Esophagus muscularis mucosa (tissue), 3 donors: Measurements from ENCODE around the gene NCLN.

Experiments
- CTCF ChIP-seq, 3 experiments: fragments of 200-600 bp in 2 of 3; fragments of 450-650 bp in 1 of 3; sonication (generic) in 2 of 3; IDR thresholded peaks; one replicate each; pipeline ENCODE4 v1.5.1; 2017 to 2019; ENCODE audit warnings: antibody characterized with exemption in 3 of 3, mild to moderate bottlenecking in 2 of 3, moderate library complexity in 1 of 3
- EP300 ChIP-seq: sonication (generic); formaldehyde crosslinking; IDR thresholded peaks from one replicate; pipeline ENCODE4 v1.6.1; 2017; ENCODE audit warnings: antibody characterized with exemption

GRCh38 chr19:3229346-3229743 is 43.6 kb downstream of the NCLN start:
- TF ChIP-seq CTCF (IDR thresholded peaks at IDR 0.05) (no peak), EP300 (no peak)
